Stimulated activated effector memory CD8-positive, alpha-beta T cell treated with anti-CD3 and anti-CD28 coated beads, Interleukin-12 subunit alpha, Interleukin-12 subunit beta, amount 100 ng/mL, for 72 hours (primary cell): ENCODE measurements around the gene CTCFL.

Experiments used
- ATAC-seq: fragments of 150-1000 bp; cut with Tn5 transposase; 2 replicates; pipeline ENCODE4 v1.10.0; 2021
- DNase-seq, 2 donors: peaks; one replicate each; pipeline ENCODE4 v3.0.0; 2021 to 2022; ENCODE audit warnings: low spot score in 2 of 2
- H3K27ac Mint-ChIP-seq: one replicate; pipeline ENCODE4 v1.8.0; 2022; ENCODE audit warnings: mild to moderate bottlenecking, mixed read lengths
- H3K36me3 Mint-ChIP-seq: one replicate; pipeline ENCODE4 v1.8.0; 2022; ENCODE audit warnings: mild to moderate bottlenecking, mixed read lengths
- H3K4me1 Mint-ChIP-seq: one replicate; pipeline ENCODE4 v1.8.0; 2022; ENCODE audit warnings: mixed read lengths
- H3K4me3 Mint-ChIP-seq: one replicate; pipeline ENCODE4 v1.8.0; 2022; ENCODE audit warnings: mild to moderate bottlenecking, mixed read lengths
- H3K9me3 Mint-ChIP-seq: one replicate; pipeline ENCODE4 v1.8.0; 2022; ENCODE audit warnings: mixed read lengths

Gene CTCFL

DNA sequence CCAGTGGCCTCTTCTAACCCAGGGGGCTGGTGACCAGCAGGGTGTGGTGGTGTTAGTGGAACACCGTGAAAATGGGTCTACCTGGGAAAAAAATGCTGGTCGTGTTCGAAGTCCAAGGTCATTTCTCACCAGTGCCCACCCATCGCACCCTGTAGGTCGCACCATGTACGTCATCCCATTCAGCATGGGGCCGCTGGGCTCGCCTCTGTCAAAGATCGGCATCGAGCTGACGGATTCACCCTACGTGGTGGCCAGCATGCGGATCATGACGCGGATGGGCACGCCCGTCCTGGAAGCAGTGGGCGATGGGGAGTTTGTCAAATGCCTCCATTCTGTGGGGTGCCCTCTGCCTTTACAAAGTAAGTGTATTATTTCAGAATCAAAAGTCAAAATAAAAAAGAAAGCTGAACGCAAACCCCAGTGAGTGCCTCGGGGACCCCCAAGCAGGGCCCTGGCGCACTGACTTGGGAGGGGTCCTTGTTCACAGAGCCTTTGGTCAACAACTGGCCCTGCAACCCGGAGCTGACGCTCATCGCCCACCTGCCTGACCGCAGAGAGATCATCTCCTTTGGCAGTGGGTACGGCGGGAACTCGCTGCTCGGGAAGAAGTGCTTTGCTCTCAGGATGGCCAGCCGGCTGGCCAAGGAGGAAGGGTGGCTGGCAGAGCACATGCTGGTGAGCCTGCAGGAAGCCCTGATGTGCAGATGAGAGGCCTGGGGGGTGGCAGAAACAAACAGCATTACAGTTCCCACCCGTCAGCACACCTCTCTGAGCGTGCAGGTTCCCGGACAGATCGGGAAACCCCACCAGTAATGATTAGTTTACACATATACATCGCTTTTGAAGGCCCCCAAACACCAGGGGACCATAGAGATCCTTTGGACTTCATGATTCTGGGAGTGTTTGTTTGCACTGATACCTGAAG is 37.9 kb upstream of the CTCFL start:
- peaks cover 5% of the 10 kb centered on the region for H3K36me3 Mint-ChIP-seq
- no peaks in the 10 kb centered on the region for H3K9me3 Mint-ChIP-seq
- no peak overlapping the region for H3K27ac Mint-ChIP-seq
- H3K4me3 Mint-ChIP-seq = no peak overlapping the region
- ATAC-seq = no peak
- DNase-seq = no peak
- H3K4me1 Mint-ChIP-seq = no peaks in the 10 kb centered on the region

DNA sequence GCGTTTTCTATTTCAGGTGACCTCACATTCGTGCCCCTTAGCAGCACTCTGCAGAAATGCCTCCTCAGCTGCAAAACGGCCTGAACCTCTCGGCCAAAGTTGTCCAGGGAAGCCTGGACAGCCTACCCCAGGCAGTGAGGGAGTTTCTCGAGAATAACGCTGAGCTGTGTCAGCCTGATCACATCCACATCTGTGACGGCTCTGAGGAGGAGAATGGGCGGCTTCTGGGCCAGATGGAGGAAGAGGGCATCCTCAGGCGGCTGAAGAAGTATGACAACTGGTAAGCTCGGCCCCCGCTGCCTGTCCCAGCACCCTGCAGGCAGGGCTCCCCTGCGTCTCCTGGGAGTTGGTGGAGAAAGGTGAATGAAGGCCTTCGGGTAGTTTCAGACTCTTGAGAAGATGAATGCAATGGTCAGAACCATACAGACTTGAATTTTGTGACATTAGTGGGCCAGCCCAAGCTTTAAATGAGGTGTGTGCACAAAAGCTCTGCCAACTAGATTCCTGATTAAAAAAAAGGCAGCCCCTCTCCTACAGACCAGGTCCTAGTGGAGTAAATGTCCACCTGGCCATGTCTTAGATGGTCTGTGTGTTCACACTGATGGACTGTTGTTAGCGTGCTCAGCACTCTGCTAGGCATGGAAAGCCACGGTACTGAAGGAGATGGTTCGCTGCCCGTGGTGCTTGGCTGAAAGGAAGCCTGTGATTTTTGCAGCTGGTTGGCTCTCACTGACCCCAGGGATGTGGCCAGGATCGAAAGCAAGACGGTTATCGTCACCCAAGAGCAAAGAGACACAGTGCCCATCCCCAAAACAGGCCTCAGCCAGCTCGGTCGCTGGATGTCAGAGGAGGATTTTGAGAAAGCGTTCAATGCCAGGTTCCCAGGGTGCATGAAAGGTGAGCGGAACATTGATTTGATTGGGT is 36.7 kb upstream of the CTCFL start:
- Mint-ChIP-seq H3K27ac (no peak overlapping the region), H3K4me1 (no peaks in the 10 kb centered on the region), H3K4me3 (no peak overlapping the region), H3K36me3 (peaks cover 5% of the 10 kb centered on the region), H3K9me3 (no peaks in the 10 kb centered on the region)
- no peak for DNase-seq
- ATAC-seq = peak; percentile 19

DNA sequence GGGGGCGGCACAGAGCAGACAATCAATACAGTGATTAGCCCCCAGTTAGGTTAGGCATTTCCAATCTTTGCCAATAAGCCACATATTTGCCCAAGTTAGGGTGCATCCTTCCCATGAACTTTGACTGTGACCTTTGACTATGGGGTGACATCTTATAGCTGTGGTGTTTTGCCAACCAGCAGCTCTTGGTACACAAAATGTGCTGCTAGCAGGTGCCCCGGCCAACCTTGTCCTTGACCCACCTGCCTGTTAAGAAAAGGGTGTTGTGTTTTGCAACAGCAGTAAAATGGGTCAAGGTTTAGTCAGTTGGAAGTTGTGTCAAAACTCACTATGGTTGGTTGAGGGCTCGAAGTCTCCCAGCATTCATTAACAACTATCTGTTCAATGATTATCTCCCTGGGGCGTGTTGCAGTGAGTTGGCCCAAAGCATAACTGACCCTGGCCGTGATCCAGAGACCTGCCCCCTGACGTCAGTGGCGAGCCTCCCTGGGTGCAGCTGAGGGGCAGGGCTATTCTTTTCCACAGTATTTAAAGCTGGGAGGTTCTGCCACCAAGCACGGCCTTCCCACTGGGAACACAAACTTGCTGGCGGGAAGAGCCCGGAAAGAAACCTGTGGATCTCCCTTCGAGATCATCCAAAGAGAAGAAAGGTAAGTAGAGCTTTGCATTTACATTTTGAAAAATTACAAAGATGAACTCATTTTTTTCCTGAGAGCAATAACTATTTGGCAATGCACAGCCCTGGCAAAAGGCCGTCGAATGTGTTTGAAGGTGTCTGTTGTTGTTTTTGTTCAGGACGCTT is 35.8 kb upstream of the CTCFL start, which contains the start of gene PCK1:
PCK1 (plus strand) TSS at position 557 of the 802 bp plus-strand sequence. CDS start 302 bp downstream, outside the sequence.
- Mint-ChIP-seq H3K36me3 (no peaks in the 10 kb centered on the region), H3K27ac (no peak within 1 kb of the TSS), H3K9me3 (no peaks in the 10 kb centered on the region), H3K4me3 (no peak within 1 kb of the TSS), H3K4me1 (no peaks in the 10 kb centered on the region)
- DNase-seq (no peak), ATAC-seq (no peak)

DNA sequence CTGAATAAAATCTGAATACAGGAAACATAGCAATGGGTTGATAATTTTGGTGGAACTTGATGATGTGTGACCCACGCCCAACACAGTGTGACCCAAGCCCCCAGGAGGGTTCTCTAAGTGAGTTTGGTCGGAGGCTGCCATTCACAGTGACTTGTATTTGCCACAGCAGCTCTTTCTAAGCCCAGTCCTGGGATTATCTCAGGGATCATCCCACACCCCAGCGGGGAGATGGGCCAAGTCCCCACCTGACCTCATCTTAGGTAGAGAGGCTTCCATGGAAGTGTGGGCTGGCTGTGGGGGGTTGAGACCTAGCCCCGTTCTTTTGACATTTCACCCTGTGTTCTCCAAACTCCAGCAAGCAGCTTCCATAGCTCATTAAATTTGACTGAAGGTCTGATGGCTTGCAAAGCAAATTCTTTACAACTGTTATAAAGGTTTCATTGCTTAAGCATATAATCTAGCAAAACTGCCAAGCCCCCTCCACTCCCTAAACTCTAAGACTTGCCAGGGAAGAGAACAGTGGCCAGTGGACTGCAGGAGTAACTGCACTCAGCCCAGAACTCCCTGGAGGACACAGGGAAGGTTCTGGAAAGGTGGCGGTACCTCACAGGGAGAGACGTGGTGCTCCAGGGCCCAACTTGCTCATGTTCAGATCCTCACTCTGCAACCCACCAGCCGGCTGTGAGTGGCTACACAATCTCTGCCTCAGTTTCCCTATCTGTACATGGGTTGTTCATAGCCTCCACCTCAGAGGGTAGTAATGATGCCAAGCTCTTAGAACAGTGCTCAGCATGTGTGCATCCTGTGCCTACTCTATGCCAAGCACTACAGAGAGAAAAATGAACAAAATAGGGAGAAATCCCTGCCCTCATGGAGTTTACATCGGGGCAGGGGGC is 35.0 kb upstream of the CTCFL start:
- no peak overlapping the region for H3K4me3 Mint-ChIP-seq
- no peaks in the 10 kb centered on the region for H3K36me3 Mint-ChIP-seq
- ATAC-seq (no peak), DNase-seq (no peak)
- no peak overlapping the region for H3K27ac Mint-ChIP-seq
- H3K4me1 Mint-ChIP-seq = no peaks in the 10 kb centered on the region
- no peaks in the 10 kb centered on the region for H3K9me3 Mint-ChIP-seq

DNA sequence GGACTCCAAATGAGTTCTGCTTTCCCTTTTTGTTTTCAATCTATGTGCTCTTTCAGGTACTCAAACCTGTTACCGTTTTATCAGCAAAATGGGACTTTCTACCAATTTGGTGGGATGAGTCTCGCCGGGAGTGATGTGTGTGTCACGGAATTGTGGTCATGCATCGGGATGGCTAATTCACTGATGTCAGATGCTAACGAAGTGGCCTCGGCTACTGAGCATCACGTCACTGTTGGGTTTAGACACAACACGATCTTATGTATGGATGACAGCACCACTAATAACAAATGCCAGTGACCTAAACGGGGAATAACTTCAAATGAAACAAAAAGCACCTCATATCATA is 34.3 kb upstream of the CTCFL start:
- Mint-ChIP-seq H3K9me3 (no peaks in the 10 kb centered on the region), H3K4me1 (no peaks in the 10 kb centered on the region), H3K36me3 (no peaks in the 10 kb centered on the region), H3K27ac (no peak overlapping the region), H3K4me3 (no peak overlapping the region)
- DNase-seq (no peak), ATAC-seq (no peak)

DNA sequence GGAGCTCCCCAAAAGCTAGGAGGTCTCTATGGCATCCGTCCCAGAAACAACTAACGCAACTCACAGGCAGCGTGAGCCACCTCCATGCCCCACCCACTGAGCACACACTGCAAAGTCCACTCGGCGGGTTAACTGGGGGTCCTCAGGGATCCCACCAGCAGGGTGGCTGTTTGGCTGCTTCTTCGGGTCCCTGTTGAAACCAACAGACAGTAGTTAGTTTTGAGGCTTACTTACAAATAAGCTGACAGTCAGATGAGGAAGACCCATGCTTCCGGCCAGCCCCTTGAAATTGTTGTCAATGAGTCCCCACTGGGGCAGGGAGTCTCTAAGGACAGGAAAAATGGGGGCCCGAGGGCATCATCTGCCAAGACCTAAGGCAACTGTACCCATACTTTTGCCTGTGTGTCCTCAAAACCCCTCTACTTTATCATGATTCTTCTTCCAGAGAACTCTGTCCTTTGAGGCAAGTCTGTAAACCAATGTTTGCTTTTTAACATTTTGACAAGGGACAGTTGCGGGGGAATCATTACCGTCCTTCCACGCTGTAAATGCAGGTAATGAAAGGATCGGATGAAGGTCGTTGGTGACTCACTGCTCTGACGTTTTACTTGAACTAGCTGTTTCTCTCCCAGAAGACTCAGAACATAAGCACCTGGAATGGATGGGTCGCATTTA is 33.8 kb upstream of the CTCFL start:
- H3K4me1 Mint-ChIP-seq = no peaks in the 10 kb centered on the region
- no peaks in the 10 kb centered on the region for H3K9me3 Mint-ChIP-seq
- ATAC-seq = no peak
- H3K36me3 Mint-ChIP-seq = no peaks in the 10 kb centered on the region
- H3K27ac Mint-ChIP-seq = no peak overlapping the region
- no peak overlapping the region for H3K4me3 Mint-ChIP-seq
- no peak for DNase-seq

DNA sequence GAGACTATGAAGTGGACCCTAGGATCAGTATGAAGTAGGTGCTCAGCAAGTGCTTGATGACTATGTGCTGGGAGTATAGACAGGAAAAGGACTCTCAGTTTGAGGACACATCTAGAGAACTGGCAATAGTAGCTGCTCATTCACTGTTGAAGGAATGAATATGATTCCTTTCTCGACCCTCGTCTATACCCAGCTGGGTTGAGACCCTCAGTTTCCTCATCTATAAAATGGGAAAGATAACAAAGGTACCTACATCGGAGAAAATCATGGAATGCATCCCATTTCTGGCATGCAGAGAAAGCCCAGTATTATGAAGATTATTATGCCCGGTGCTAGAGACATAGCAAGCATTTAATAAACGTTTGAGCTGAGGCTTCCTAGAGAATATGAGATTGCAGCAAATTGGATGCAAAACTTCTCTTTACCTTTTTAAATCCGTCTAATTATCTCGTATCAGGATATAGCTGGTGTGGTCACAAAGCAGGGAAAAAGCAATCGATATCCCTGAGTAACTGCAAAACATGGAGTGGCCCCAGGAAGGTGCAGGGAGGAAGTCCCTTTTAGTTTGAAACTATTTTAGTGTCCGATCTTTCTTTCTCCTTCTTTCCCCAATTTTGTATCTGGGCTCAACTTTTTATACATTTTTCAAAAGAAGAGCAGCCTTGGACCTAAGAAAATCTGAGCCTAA is 33.1 kb upstream of the CTCFL start:
- ATAC-seq (no peak), DNase-seq (no peak)
- no peak overlapping the region for H3K27ac Mint-ChIP-seq
- no peak overlapping the region for H3K4me3 Mint-ChIP-seq
- H3K4me1 Mint-ChIP-seq = no peaks in the 10 kb centered on the region
- no peaks in the 10 kb centered on the region for H3K9me3 Mint-ChIP-seq
- no peaks in the 10 kb centered on the region for H3K36me3 Mint-ChIP-seq

DNA sequence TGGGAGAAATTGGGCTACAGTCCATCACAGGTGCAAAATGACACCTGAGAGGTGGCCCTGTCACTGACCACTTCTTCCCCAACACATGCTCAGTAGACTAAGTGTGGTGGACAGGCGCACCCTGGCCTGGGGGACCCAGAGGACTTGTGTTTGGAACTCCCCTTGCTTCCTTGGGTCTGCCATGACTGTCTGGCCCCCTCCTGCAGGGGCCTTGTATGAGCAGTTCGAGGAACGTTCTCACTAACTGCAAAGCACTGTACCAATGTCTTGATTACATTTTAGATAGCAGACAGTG is 32.0 kb upstream of the CTCFL start:
- Mint-ChIP-seq H3K4me1 (no peaks in the 10 kb centered on the region), H3K9me3 (no peaks in the 10 kb centered on the region), H3K27ac (no peak overlapping the region), H3K4me3 (no peak overlapping the region), H3K36me3 (no peaks in the 10 kb centered on the region)
- no peak for DNase-seq
- ATAC-seq = no peak

DNA sequence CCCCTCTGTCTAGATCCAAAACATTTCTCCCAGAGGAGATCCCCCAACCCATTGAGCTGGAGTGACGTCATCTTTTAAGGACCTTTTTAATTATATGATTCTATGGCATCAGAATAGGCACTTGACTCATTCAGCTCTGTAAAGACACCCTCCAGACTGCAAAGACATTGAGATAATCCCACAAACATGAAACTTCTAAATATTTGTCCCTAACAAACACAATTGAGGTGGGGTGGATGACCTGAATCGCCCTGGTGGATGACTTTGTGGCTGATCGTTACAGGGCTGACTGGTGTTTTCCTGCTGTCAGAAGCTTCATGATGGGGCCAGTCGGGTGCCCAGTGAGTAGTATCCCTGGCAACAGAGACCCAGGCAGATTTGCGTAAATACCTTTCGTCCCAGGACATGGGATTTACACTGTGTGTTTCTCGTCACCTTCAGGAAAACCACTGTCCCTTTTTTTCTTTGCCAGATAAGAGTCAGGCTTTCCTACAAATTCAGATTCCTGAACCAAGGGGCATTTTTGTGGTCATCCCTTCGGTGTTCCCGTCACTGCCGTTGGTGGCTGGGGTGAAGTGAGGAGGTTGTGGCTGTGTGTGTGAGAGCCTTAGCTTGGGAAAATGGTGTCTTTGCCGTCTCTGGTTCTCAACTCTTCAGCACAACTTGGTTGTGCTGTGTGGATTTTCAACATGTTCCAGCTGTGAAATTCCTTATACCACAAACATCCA is 30.7 kb upstream of the CTCFL start:
- Mint-ChIP-seq H3K27ac (no peak overlapping the region), H3K4me1 (no peaks in the 10 kb centered on the region), H3K9me3 (no peaks in the 10 kb centered on the region), H3K36me3 (no peaks in the 10 kb centered on the region), H3K4me3 (no peak overlapping the region)
- DNase-seq (no peak), ATAC-seq (no peak)

DNA sequence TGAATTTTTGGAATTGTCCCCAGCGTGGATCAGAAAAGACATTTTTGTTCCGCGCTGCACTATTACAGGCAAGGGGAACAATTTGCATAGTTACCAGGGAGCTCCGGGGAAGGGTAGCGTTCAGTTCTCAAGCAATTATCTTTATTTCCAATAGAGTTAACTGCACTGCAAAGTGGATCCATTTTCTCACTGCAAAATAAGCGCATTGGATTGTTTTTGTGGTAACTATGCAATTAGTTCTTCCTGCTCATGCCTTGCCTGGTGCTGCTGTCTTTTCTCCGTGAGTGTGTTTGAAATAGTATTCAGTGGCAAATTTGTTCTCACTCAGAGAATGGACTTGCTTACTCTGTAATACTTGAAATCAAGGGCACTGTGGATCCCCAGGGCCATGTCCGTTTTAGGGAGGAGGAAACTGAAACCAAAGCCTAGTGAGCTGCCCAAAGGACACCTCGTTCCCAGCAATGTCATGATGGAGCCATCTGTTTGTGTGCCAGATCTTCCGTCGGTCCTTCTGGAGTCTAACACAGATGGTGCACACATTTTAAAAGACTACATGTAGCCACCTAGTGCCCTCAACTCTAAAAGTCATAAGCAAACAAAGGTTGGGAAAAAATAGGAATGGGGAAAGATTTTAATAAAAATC is 28.6 kb upstream of the CTCFL start:
- ATAC-seq (no peak), DNase-seq (no peak)
- Mint-ChIP-seq H3K4me1 (no peaks in the 10 kb centered on the region), H3K9me3 (no peaks in the 10 kb centered on the region), H3K27ac (no peak overlapping the region), H3K4me3 (no peak overlapping the region), H3K36me3 (no peaks in the 10 kb centered on the region)

DNA sequence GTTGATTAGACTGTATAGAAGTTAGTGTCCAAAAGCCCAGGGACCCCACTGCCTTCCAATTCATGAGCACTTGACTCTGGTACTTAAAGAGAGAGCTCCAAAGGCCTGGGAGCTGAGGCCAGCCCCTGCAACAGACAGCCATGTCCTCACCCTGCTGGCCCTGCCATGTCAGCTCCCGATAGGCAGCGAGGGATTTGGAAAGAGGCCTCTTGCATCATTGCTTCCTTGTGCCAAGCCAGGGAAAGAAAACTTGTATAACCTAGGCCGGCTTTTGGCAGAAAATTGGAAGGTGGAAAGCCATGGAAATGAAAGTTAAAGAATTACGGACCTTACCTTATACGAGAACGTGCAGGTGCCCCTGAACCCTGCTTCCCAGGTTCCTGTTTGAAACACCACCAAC is 27.5 kb upstream of the CTCFL start:
- no peaks in the 10 kb centered on the region for H3K9me3 Mint-ChIP-seq
- no peak overlapping the region for H3K27ac Mint-ChIP-seq
- H3K4me3 Mint-ChIP-seq = no peak overlapping the region
- no peak for DNase-seq
- no peak for ATAC-seq
- no peaks in the 10 kb centered on the region for H3K36me3 Mint-ChIP-seq
- no peaks in the 10 kb centered on the region for H3K4me1 Mint-ChIP-seq

DNA sequence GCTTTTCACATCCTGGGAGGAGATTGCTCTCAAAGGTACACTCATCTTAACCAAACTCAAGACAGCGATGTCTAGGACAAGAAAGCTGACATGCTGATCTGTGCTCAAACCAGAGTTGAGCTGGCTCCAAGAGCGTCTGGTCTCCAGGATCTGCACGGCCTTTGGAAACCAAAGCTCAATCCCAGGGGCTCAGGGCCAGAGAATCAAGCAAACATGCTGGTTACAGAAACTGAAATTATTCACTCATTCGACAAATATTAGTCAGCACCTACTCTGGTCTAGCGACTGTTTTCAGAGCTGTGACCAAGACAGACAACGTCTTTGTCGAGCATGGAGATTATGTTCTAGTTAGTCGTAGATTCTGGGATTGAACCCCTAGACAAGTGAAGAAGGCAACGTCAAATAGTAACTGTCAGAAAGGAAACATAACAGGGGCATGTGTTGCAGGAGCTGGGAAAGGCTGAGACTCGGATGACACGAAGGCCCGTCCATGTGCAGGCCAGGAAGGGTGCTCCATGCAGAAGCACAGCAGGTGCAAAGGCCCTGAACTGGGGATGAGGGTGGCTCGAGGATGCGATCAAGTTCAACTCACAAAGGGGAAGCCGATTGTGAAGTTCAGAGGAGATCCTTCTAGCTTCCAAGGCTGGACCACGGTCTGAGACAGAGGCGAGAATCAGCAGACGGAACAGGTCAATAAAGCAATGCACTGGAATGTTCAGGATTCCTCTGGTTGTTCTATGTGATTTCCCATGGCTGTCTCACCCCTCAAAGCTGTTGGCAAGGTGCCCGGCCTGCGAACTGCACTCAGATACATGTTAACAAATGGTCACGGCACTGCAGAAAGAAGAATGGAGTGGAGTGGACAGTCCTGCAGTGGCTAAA is 23.5 kb upstream of the CTCFL start:
- H3K36me3 Mint-ChIP-seq = no peaks in the 10 kb centered on the region
- no peak overlapping the region for H3K4me3 Mint-ChIP-seq
- DNase-seq (no peak), ATAC-seq (peak; percentile 42)
- no peaks in the 10 kb centered on the region for H3K4me1 Mint-ChIP-seq
- H3K27ac Mint-ChIP-seq = no peak overlapping the region
- H3K9me3 Mint-ChIP-seq = no peaks in the 10 kb centered on the region
